Fibroblast of mammary gland (primary cell): Measurements from ENCODE around the gene CPXM1.

Experiments used
- DNase-seq: peaks from one replicate; pipeline ENCODE4 v3.0.0-alpha.2; 2010; ENCODE audit warnings: low read depth
- H3K4me3 ChIP-seq: 2 replicates; pipeline ENCODE4 v1.5.1; 2011; ENCODE audit warnings: low read depth, mild to moderate bottlenecking, low read length, moderate library complexity; ENCODE audit not compliant: control insufficient read depth
- CTCF ChIP-seq: conservative IDR thresholded peaks from 2 replicates; pipeline ENCODE4 v1.5.1; 2011; ENCODE audit warnings: low read depth, low read length, inconsistent platforms; ENCODE audit not compliant: control insufficient read depth, insufficient read depth

The CPXM1 gene

GRCh38 chr20:2799688-2800520 lies 523 bp downstream of the CPXM1 start:
- DNase-seq = peak; percentile 34
- TF ChIP-seq CTCF = no peak
- peak overlapping the region; percentile 36 for H3K4me3 ChIP-seq

DNA sequence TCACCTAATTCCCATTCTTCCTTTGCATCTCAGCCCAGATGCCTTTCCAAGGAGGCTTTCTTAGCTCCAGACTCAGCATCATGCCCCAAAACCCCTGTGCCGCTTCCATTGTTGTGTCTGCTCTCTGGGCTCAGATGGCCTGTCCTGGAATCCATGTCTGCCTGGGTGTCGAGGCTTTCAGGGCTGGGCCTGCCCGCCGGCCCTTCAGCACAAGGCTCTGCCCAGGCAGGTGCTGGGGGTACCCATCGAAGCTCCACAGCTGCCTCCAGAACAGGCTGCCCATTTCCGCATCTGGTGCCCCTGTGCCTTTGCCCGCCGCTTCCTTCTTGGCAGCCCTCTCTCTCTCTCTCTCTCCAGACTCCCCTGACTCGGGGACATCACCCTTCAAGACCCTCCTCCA lies 1.2 kb downstream of the CPXM1 start:
- no peak for DNase-seq
- no peak overlapping the region for H3K4me3 ChIP-seq
- no peak for TF ChIP-seq CTCF

DNA sequence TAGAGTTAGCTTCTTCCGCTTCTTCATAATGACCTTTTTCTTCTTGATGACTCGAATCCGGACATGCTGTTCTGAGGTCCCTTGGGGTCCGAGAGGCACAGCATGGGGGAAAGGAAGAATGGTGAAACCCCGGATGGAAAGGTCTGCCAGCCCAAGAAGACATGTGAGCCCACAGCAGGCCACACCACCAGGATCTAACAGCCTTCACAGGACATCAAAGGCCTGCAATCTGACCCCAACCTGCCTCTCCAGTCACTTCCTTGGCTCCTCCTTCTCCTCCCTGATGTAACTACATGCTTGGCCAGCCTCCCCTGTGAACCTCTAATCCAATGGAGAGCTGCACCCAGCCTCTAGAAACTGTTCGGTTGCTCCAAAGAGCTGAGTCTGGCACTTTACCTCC lies 1.6 kb downstream of the CPXM1 start:
- H3K4me3 ChIP-seq = no peak overlapping the region
- no peak for TF ChIP-seq CTCF
- DNase-seq = peak; percentile 43

DNA sequence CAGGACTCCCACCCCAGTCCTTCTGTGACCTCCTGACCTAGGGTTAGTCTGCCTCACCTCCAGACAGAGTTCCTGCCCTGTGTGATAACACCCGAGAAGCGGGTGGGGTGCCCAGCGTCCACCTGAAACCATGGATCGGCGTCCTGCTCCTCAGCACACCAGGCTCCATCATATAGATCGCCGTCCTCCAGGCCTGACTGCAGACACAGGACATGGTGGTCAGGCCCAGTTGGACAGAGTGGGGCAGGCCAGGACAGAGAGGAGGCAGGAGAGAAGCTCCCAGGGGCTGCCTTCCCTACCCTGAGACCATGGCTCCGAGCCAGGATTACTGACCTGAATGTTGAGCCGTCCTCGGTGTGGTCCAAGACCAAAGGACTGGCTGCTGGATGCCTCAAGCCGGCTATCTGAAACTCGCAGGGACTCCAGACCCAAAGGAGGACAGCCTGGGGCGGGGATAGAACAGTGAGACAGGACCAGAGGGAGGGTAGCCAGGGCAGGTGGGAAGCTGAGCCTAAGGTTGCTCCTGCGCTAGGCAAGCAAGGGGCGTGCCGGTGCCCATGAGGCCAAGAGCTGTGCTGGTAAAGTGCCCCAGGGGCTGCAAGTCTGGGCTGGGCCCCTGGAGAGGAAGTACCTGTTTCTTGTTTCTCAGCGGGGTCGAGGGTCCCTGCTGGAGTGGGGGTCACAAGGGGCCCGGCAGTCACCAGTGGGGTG lies 2.2 kb downstream of the CPXM1 start:
- no peak for TF ChIP-seq CTCF
- no peak overlapping the region for H3K4me3 ChIP-seq

GRCh38 chr20:2797136-2797983 lies 3.1 kb downstream of the CPXM1 start:
- no peak overlapping the region for H3K4me3 ChIP-seq
- TF ChIP-seq CTCF = no peak
- no peak for DNase-seq

More for the DNA sequence above, 2.2 kb downstream of the CPXM1 start:
- no peak for DNase-seq

GRCh38 chr20:2796011-2796660 lies 4.3 kb downstream of the CPXM1 start:
- DNase-seq = no peak
- H3K4me3 ChIP-seq = no peak overlapping the region
- TF ChIP-seq CTCF = no peak
